Measurements from ENCODE around the gene CDYL.

DNA sequence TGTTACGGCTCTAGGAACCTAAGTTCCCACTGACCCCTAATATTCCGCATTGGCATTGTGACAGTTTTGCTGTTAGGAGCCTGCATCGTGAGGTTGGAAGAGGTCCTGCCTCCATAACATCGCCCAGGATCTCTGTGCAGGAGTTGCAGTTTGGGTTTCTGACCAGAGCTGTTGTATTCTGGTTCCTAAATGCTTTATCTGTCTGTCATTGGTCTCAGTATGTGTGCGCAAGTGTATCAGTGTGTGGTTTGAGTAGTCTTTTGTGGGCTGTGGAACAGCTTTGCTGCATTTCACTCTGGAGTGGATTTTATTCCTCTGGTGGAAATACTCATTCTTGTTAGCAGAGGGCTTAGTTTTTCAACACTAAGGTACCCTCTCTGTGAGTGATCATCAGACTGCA is 95.6 kb downstream of the CDYL start:
- TF ChIP-seq, protein P1, sequence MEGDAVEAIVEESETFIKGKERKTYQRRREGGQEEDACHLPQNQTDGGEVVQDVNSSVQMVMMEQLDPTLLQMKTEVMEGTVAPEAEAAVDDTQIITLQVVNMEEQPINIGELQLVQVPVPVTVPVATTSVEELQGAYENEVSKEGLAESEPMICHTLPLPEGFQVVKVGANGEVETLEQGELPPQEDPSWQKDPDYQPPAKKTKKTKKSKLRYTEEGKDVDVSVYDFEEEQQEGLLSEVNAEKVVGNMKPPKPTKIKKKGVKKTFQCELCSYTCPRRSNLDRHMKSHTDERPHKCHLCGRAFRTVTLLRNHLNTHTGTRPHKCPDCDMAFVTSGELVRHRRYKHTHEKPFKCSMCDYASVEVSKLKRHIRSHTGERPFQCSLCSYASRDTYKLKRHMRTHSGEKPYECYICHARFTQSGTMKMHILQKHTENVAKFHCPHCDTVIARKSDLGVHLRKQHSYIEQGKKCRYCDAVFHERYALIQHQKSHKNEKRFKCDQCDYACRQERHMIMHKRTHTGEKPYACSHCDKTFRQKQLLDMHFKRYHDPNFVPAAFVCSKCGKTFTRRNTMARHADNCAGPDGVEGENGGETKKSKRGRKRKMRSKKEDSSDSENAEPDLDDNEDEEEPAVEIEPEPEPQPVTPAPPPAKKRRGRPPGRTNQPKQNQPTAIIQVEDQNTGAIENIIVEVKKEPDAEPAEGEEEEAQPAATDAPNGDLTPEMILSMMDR (IDR thresholded peaks at IDR 0.05; ENCODE audit: low read depth, low read length, missing input control), result no peak
- TF ChIP-seq TAF1 (conservative IDR thresholded peaks at IDR 0.05), result no peak
- TF ChIP-seq, protein P2, sequence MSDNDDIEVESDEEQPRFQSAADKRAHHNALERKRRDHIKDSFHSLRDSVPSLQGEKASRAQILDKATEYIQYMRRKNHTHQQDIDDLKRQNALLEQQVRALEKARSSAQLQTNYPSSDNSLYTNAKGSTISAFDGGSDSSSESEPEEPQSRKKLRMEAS (IDR thresholded peaks at IDR 0.05), result no peak
- TF ChIP-seq SP1 (IDR thresholded peaks at IDR 0.05), result no peak
- TF ChIP-seq, protein P3, sequence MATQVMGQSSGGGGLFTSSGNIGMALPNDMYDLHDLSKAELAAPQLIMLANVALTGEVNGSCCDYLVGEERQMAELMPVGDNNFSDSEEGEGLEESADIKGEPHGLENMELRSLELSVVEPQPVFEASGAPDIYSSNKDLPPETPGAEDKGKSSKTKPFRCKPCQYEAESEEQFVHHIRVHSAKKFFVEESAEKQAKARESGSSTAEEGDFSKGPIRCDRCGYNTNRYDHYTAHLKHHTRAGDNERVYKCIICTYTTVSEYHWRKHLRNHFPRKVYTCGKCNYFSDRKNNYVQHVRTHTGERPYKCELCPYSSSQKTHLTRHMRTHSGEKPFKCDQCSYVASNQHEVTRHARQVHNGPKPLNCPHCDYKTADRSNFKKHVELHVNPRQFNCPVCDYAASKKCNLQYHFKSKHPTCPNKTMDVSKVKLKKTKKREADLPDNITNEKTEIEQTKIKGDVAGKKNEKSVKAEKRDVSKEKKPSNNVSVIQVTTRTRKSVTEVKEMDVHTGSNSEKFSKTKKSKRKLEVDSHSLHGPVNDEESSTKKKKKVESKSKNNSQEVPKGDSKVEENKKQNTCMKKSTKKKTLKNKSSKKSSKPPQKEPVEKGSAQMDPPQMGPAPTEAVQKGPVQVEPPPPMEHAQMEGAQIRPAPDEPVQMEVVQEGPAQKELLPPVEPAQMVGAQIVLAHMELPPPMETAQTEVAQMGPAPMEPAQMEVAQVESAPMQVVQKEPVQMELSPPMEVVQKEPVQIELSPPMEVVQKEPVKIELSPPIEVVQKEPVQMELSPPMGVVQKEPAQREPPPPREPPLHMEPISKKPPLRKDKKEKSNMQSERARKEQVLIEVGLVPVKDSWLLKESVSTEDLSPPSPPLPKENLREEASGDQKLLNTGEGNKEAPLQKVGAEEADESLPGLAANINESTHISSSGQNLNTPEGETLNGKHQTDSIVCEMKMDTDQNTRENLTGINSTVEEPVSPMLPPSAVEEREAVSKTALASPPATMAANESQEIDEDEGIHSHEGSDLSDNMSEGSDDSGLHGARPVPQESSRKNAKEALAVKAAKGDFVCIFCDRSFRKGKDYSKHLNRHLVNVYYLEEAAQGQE (IDR thresholded peaks at IDR 0.05), result no peak
- no peak for TF ChIP-seq JUND (IDR thresholded peaks at IDR 0.05)
- TF ChIP-seq RXRA (IDR thresholded peaks at IDR 0.05), result no peak
- no peak for TF ChIP-seq RAD21 (IDR thresholded peaks at IDR 0.05)
- no peak for TF ChIP-seq FOXA2 (IDR thresholded peaks at IDR 0.05)

All from liver (tissue), 3 donors.